Testis (tissue), 3 donors: Measurements from ENCODE around the gene COL4A1. TPM values are rescaled to one million over a fixed set of nuclear protein-coding genes. Genes with fewer than 3 reads are reported as not detected.
A peak's percentile ranks its signal among the peaks of the same experiment; 100 is the strongest.

Source experiments
- DNase-seq: peaks from one replicate; pipeline ENCODE4 v3.0.0-alpha.2; 2019
- H3K27ac ChIP-seq, 2 donors: fragments of 200-600 bp; sonication (generic); one replicate each; pipeline ENCODE4 v1.5.1; 2019
- H3K27me3 ChIP-seq: fragments of 200-600 bp; sonication (generic); one replicate; pipeline ENCODE4 v1.5.1; 2019
- H3K36me3 ChIP-seq: fragments of 200-600 bp; sonication (generic); one replicate; pipeline ENCODE4 v1.5.1; 2017; ENCODE audit warnings: low read depth; ENCODE audit errors: missing control alignments
- H3K4me1 ChIP-seq: fragments of 200-600 bp; sonication (generic); one replicate; pipeline ENCODE4 v1.5.1; 2019
- H3K4me3 ChIP-seq, 2 donors: fragments of 200-600 bp; sonication (generic); one replicate each; pipeline ENCODE4 v1.5.1; 2017 to 2019
- H3K9me3 ChIP-seq: fragments of 200-600 bp; sonication (generic); one replicate; pipeline ENCODE4 v1.5.1; 2017
- CTCF ChIP-seq, 3 experiments: fragments of 450-650 bp in 2 of 3; fragments of 200-600 bp in 1 of 3; sonication (generic) in 1 of 3; IDR thresholded peaks; one replicate each; pipeline ENCODE4 v1.5.1; 2016 to 2019; ENCODE audit warnings: antibody characterized with exemption in 3 of 3, mild to moderate bottlenecking in 2 of 3, moderate library complexity in 1 of 3
- POLR2A ChIP-seq: fragments of 450-650 bp; IDR thresholded peaks from one replicate; pipeline ENCODE4 v1.6.1; 2017; ENCODE audit warnings: antibody characterized with exemption, mild to moderate bottlenecking, moderate library complexity
- WGBS, 2 donors: methylation state at CpG; one replicate each; pipeline ENCODE4 v1.1.5; 2018; 5-methylcytosine and 5-hydroxymethylcytosine counted together
- intact Hi-C: fragments of 100-400 bp; cut with DNase I; formaldehyde crosslinking; loops from one replicate; pipeline ENCODE4 v1.15.1; 2023; ENCODE audit warnings: low total_unique reads
- polyA plus RNA-seq: library from polyadenylated mRNA; stranded (reverse); fragments of 350-450 nt; fragmentation: Illumina TruSeq; extraction: RNeasy Lipid Tissue Mini Kit (QIAGEN cat#74804); gene quantifications from one replicate; pipeline ENCODE4 v1.2.3, GENCODE V29; 2014; ENCODE audit warnings: low read depth, low replicate concordance; ENCODE audit not compliant: insufficient read depth
- total RNA-seq, 2 donors: library from RNA; depleted of rRNA; stranded (reverse); fragments of >200 nt; gene quantifications; one replicate each; pipeline ENCODE4 v1.2.3, GENCODE V29; 2016

The COL4A1 gene
- total and polyA plus RNA-seq, 3 donors from 2014 or later = 35.5 to 43.0 (median 39.0) TPM

DNA sequence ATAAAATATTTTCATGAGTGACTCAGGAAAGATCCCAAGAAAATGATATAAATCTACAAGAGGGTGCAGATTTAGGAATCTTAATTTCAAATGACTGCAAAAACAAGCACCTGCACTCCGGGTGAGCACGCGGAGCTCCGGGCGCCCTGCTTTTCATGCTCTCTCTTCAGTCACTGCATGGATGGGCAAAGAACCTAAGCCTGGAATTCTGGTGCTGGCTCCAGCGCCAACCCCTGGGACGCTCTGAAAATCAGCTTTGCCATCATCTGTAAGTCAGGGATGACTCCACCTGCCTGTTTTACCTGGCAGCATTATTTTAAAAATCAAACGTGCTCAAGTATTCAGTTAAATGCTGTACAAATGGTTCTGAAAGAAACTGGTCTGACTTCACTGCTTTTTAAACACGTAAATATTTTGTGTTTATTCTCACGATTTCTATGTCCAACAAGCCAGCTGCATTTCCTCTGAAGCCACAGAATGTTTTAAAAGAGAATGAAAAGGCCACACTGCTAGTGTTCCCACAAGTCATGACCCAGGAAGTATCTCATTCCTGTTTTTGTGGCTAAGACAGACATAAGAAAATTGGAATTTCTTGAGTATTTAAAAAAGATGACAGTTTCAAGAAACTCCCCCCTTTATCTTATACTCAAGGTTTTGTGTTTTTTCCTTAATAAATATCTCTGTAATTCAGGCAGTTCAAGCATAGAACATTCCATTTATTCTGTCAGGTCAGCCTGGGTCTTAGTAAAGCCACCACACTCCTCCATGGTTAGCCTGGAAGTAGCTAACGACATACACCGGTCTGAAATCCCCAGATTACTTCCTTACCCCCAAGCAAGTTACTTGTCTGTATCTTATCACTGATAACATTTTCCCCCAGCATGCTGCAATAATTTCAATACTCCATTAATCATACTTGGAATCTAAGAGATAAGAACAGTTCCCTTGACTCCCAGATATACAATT, 81.1 kb downstream of the COL4A1 start:
- intact Hi-C loops = loop anchor here (10.0 kb wide), 1 partner anchor 189 kb away; no protein-coding TSS in a partner anchor
- H3K27me3 ChIP-seq = no peaks in the 10 kb centered on the region
- no peak overlapping the region for H3K4me3 ChIP-seq
- TF ChIP-seq POLR2A (no peak), CTCF (IDR thresholded peaks at IDR 0.05) (no peak)
- no peaks in the 10 kb centered on the region for H3K36me3 ChIP-seq
- no peaks in the 10 kb centered on the region for H3K9me3 ChIP-seq
- peaks cover 6% of the 10 kb centered on the region for H3K4me1 ChIP-seq
- WGBS, 2 donors = 69 to 78% methylated on average over 12 of the region's 12 CpGs
- DNase-seq = no peak
- no peak overlapping the region for H3K27ac ChIP-seq

DNA sequence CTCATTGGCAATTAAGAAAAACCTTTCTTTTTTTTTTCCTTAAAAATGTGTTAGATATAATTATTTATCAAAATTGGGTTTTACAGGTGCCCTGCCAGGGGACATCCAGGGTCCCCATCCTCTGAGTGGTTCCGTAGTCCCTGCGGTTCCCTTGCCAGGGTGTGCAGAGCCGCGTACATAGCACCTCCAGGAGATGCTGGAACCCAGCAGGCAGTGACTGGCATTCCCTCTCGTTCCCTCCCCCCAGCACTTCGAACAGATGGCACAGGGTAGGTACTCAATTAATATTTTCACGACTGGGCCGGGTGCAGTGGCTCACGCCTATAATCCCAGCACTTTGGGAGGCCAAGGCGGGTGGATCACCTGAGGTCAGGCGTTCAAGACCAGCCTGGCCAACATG, 82.0 kb downstream of the COL4A1 start:
- TF ChIP-seq CTCF (IDR thresholded peaks at IDR 0.05) = no peak

DNA sequence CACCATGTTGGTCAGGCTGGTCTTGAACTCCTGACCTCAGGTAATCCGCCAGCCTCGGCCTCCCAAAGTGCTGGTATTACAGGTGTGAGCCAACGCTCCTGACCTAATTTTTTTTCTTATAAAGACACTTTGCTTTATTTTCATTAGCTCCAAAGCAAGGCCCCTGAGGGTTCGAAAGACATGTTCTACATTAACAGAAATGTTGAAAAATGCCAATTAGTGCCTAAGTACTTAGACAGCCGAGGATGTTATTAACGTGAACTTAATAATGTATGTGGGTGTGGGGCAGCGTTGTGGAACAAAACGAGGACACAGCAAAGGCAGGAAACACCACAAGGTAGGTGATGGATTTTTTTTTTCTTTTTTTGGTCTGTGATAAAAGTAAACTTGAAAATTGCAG, 82.4 kb downstream of the COL4A1 start:
- no peaks in the 10 kb centered on the region for H3K36me3 ChIP-seq
- no peaks in the 10 kb centered on the region for H3K9me3 ChIP-seq
- intact Hi-C loops = loop anchor here (10.0 kb wide), 1 partner anchor 190 kb away; no protein-coding TSS in a partner anchor
- 85 to 92% methylated on average over 8 of the region's 8 CpGs for WGBS, 2 donors
- no peak for TF ChIP-seq CTCF (IDR thresholded peaks at IDR 0.05)
- no peak for TF ChIP-seq POLR2A
- H3K27me3 ChIP-seq = no peaks in the 10 kb centered on the region
- H3K4me1 ChIP-seq = peaks cover 6% of the 10 kb centered on the region
- no peak for DNase-seq
- no peak overlapping the region for H3K4me3 ChIP-seq
- H3K27ac ChIP-seq = no peak overlapping the region

More for the DNA sequence above, 82.0 kb downstream of the COL4A1 start:
- H3K27ac ChIP-seq = no peak overlapping the region
- WGBS, 2 donors = 93 to 96% methylated on average over 11 of the region's 11 CpGs
- H3K9me3 ChIP-seq = no peaks in the 10 kb centered on the region
- peaks cover 6% of the 10 kb centered on the region for H3K4me1 ChIP-seq
- H3K36me3 ChIP-seq = no peaks in the 10 kb centered on the region
- H3K4me3 ChIP-seq = no peak overlapping the region
- DNase-seq = no peak
- H3K27me3 ChIP-seq = no peaks in the 10 kb centered on the region
- intact Hi-C loops = loop anchor here (10.0 kb wide), 1 partner anchor 190 kb away; no protein-coding TSS in a partner anchor

DNA sequence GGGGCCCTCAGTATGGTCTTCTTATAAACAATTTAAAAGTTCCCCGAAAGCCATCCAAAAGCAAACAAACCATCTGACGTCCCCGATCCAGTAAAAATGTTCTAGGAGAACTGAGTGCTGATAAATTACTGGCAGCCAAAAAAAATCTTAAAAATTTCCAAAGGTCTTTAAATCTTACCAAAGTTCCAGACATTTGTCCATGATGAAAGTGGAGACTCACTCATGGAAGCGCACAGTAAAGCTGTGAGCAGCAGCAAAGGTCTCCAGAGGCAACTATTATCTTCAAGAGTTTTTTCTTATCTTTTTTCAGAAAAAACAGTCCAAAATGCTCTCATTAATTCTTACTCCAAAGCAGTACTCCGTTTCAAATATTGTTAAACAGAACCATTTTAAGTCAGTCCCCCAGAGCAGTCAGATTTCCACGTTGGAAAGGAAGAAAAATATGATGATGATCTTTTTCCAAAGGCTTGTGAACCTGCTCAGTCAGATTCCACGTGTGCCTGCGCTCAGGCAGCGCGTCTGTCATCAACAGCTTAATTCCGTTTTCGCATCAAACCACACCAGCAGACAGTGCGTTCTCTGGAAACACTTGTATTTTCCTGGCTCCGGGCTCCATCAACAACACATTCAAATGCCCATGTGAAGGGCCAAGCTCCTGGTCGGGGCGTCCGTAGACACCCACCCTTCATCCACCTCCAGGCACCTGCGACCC, 85.4 kb downstream of the COL4A1 start:
- Histone ChIP-seq H3K4me3 (peak overlapping the region in 1 of 2 donors; percentile 21), H3K27ac (peak overlapping the region; percentile 41 to 65), H3K4me1 (peaks cover 13% of the 10 kb centered on the region), H3K9me3 (no peaks in the 10 kb centered on the region), H3K36me3 (no peaks in the 10 kb centered on the region), H3K27me3 (no peaks in the 10 kb centered on the region)
- WGBS, 2 donors = 24 to 32% methylated on average over 18 of the region's 18 CpGs
- TF ChIP-seq POLR2A = no peak
- TF ChIP-seq CTCF (IDR thresholded peaks at IDR 0.05) = no peak
- intact Hi-C loops = loop anchor here (10.0 kb wide), 1 partner anchor 193 kb away; no protein-coding TSS in a partner anchor
- DNase-seq = peak; percentile 28
